Hematopoietic multipotent progenitor cell treated with erythropoietin and hydrocortisone succinate and interleukin-3 and kit ligand, for 15 days (in vitro differentiated cells): Measurements from ENCODE around the gene RGS5.
"Not testable (repeated sequence)": the region's sequence is repeated elsewhere in the genome, so short reads cannot be mapped to it uniquely, and the experiment has no call there.

Experiments
- DNase-seq: peaks from one replicate; pipeline ENCODE4 v3.0.0-alpha.2; 2015; ENCODE audit warnings: low spot score

Gene RGS5, protein sequence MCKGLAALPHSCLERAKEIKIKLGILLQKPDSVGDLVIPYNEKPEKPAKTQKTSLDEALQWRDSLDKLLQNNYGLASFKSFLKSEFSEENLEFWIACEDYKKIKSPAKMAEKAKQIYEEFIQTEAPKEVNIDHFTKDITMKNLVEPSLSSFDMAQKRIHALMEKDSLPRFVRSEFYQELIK

GRCh38 chr1:163202833-163203451 lies at the start of gene RGS5:
Gene RGS5, minus strand, starts transcription at chr1:163202916. Its CDS starts 81 bp downstream, at chr1:163202835.
- DNase-seq, result no peak

DNA sequence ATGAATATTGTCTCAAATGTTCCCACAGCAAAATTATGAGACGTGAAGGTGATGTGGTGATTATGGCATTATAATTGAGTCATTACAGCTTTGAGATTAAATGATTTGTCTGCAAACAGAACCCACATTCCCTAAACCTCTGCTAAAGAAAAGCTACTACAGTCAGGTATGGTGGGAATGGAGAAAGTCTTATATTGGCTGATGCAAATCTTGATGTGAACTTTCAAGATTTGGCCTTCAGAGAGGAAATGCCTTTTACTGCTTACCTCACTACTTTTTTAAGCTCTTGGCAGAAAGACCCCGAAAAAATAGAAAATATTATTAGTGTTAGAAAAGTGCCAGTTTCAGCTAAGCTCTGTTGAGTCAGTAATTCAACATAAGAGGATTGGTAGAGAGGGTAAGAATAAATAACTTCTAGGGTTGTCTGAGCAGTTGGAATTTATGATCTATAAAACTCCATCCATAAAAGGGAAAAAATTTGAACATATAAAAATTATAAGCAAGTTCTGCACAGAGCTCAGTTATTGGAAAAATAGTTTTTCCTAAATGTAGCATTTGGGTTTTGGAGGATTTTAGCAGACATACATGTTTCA lies 47.8 kb upstream of the RGS5 start:
- DNase-seq, result no peak

GRCh38 chr1:163248064-163248463 lies 45.3 kb upstream of the RGS5 start:
- no peak for DNase-seq

DNA sequence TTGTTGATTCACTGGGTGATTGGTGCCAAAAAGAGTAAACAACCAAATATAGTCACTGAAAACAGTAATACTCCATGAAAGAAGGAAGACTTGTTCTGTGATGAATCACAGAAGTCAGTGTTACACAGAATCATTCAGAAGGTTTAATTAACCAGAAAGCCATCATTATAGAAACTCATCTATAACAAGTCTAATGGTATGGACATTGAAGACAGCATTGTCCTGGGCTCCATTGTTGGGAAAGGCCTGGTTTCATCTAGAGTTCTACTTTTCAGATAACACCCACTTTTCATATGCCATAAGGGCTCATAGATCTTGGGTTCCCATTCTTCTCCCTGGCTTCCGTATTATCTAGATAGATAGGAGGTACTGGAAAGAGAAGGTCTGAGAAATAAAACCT lies 41.9 kb upstream of the RGS5 start:
- not testable (repeated sequence) for DNase-seq

GRCh38 chr1:163241746-163242145 lies 39.0 kb upstream of the RGS5 start:
- DNase-seq, result no peak

DNA sequence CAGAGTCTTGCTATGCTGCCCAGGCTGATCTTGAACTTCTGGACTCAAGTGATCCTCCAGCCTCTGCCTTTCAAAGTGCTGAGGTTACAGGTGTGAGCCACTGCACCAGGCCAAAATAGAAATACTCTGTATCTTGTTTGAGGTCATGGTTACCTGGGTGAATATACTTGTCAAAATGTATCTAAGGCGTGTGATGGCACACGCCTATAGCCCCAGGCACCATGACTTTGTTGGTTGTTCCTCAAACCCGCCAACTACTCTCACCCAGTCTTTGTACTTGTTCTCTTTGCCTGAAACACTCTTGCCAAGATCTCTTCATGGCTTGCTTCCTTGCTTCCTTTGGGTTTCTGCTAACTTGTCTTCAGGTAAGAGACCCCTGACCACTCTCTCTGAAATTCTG lies 38.0 kb upstream of the RGS5 start:
- DNase-seq, result no peak

GRCh38 chr1:163233643-163234042 lies 30.9 kb upstream of the RGS5 start:
- DNase-seq, result not testable (repeated sequence)

GRCh38 chr1:163231385-163231784 lies 28.7 kb upstream of the RGS5 start:
- DNase-seq, result no peak

- DNase-seq, result no peak
Measured at GRCh38 chr1:163230827-163231226, 28.1 kb upstream of the RGS5 start.

DNA sequence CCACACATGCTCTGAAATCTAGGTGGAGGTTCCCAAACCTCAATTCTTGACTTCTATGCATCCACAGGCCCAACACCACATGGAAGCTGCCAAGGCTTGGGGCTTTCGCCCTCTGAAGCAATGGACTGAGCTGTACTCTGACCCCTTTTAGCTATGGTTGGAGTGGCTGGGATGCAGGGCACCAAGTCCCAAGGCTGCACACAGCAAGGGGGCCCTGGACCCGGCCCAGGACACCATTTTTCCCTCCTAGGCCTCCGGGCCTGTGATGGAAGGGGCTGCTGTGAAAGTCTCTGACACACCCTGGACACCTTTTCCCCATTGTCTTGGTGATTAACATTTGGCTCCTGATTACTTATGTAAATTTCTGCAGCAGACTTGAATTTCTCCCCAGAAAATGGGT lies 25.6 kb upstream of the RGS5 start:
- not testable (repeated sequence) for DNase-seq

- DNase-seq, result no peak
Measured at GRCh38 chr1:163227126-163227525, 24.4 kb upstream of the RGS5 start.

- no peak for DNase-seq
Measured at GRCh38 chr1:163213626-163214025, 10.9 kb upstream of the RGS5 start.

GRCh38 chr1:163211667-163212066 lies 9.0 kb upstream of the RGS5 start:
- no peak for DNase-seq

GRCh38 chr1:163205513-163205912 lies 2.8 kb upstream of the RGS5 start:
- no peak for DNase-seq

- no peak for DNase-seq
Measured at GRCh38 chr1:163203561-163203960, 845 bp upstream of the RGS5 start.

DNA sequence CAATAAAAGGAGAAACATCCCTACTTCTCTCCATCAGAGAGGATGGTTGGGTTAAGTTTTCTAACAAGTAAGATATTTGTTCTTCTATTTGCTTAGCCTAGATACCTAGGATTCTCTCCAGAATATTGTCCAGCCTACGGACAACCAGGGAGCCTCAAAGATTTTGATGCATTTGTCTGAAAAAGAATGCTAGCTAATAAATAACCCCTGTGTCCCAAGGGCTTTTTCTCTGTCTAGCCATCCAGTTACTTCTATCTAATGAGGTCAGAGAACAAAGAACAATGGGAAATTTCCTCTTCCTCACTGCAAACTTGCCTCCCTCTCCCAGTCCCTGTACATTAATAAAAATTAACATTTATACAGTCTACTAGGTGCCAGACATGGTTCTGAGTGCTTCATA lies 810 bp downstream of the RGS5 start:
- no peak for DNase-seq

GRCh38 chr1:163197022-163197421 lies 5.7 kb downstream of the RGS5 start:
- no peak for DNase-seq

DNA sequence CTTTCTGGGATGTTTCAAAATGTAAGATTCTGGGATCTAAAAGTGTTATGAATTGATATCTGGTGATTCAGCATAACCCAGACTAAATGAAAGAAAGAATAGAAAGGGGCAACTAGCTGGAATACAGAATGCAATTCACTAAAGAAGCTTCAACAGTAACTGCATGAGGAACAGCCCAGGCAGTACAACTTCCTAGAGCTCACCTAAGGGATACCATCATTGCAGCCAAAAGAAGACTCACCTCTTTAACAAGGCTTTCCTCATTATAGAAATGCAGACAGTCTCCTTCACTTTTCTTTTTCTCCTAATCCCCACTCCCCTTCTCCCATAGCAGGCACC lies 6.3 kb downstream of the RGS5 start:
- DNase-seq, result no peak

- no peak for DNase-seq
Measured at GRCh38 chr1:163195728-163196448, 6.8 kb downstream of the RGS5 start.

- no peak for DNase-seq
Measured at GRCh38 chr1:163191301-163191700, 11.4 kb downstream of the RGS5 start.

DNA sequence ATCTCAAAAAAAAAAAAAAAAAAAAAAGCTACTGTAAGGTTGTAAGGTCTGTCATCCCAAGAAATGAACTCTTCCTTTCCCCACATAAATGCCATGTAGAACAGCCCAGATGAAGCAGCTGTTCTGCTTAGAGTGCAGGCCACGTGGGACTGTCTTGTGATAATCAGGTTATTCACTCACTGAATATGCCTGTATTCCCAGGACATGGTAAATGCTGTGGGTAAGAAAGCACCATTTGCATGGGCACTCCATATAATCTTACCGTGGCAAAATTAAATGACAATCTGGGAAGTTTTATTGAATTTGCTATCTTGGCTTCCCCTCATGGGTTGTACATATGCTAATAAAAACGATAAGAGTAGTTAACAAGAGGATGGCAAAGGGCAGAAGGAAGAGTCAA lies 13.8 kb downstream of the RGS5 start:
- no peak for DNase-seq

DNA sequence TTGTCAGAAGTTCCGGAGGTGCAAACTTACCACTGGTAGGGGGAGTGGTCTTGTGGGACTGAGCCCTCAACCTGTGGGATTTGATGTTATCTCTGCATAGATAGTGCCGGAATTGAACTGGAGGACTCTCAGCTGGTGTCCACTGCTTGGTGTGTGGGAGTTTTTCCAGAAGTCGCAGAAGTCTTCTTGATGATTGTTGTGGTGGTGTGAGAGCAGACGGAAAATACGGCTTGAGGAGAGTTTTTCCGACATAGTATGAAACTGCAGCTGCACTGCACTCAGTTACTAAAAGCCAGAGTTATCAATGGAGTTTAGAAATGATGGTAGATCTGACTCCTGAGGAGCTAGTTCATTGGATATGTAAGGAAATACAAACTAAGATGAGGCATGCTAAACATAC lies 14.9 kb downstream of the RGS5 start:
- no peak for DNase-seq

DNA sequence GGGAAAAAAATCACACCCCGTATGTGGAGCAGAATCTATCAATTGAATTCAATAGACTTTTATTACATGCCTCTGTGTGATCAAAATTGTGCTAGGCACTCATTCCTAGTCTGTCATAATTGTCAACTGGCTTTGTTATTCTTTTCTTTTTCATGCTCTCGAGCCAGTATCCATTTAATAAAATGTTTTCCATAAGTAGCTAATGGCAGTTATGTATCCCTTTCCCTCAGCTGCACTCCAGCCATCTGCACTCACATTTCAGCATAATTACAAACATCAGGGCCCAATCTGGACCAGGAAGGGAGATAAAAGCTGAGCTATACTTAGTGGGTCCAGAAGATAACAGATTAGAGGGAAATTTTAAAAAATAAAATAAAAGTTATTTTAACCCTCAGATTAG lies 15.9 kb downstream of the RGS5 start:
- no peak for DNase-seq
